ENCODE data around the gene OR6J1. TPM values are rescaled to one million over a fixed set of nuclear protein-coding genes. Genes with fewer than 3 reads are reported as not detected.

OR6J1 gene
- total RNA-seq, 4 donors from 2014 or later = not detected

DNA sequence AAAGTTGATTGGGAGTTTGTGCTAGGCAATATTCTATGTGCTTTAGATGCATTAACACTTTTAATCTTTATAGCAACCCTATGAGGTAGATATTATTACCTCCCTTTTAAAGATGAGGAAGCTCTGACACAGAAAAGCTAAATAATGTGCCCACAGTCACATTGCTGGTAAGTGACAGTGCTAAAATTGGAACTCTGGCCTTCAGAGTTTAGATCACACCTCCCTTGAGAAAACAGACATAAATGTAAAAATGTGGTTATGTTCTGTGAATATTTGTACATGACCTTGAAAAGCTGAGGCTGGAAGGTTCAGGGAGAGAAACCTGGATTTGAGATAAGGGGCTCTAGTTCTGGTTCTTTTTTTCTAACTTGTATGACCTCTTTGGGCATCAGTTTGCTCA, 44.1 kb downstream of the OR6J1 start:
- Histone ChIP-seq H3K36me3 (peaks cover 31 to 32% of the 10 kb centered on the region in 2 donors), H3K9me3 (no peaks in the 10 kb centered on the region), H3K27ac (no peak overlapping the region), H3K4me3 (replicated peaks in 1 of 3) (no peak overlapping the region), H3K4me1 (peaks cover 11 to 19% of the 10 kb centered on the region in 2 donors), H3K27me3 (no peaks in the 10 kb centered on the region)
- DNase-seq = no peak
- no peak for TF ChIP-seq POLR2A (IDR thresholded peaks at IDR 0.05)
- TF ChIP-seq, protein P1, sequence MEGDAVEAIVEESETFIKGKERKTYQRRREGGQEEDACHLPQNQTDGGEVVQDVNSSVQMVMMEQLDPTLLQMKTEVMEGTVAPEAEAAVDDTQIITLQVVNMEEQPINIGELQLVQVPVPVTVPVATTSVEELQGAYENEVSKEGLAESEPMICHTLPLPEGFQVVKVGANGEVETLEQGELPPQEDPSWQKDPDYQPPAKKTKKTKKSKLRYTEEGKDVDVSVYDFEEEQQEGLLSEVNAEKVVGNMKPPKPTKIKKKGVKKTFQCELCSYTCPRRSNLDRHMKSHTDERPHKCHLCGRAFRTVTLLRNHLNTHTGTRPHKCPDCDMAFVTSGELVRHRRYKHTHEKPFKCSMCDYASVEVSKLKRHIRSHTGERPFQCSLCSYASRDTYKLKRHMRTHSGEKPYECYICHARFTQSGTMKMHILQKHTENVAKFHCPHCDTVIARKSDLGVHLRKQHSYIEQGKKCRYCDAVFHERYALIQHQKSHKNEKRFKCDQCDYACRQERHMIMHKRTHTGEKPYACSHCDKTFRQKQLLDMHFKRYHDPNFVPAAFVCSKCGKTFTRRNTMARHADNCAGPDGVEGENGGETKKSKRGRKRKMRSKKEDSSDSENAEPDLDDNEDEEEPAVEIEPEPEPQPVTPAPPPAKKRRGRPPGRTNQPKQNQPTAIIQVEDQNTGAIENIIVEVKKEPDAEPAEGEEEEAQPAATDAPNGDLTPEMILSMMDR (IDR thresholded peaks at IDR 0.05) = no peak
- intact Hi-C loops (cut with DNase I) = no loop called here

DNA sequence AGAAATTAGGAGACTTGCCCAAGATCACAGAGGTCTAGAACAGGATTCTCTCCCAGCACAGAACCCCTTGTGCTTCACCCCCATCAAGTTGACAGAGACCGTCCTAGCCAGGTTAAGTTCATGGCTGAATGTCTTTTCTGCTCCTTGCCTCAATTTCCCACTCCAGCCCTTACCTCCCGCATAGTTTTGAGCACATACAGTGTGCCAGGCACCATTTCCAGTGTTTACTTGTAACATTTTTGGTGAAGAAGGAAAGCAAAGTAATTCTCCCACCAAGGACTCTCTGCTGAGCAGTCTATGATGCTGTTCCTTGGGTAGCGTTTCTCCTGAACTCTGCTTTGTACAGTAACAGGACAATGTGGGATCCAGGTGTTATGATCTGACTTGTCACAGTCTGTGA, 44.8 kb downstream of the OR6J1 start:
- Histone ChIP-seq H3K4me3 (replicated peaks in 1 of 3) (peak overlapping the region in 2 of 3 donors; percentile 86 to 91), H3K27me3 (no peaks in the 10 kb centered on the region), H3K9me3 (no peaks in the 10 kb centered on the region), H3K4me1 (peaks cover 11 to 19% of the 10 kb centered on the region in 2 donors), H3K27ac (peak overlapping the region; percentile 91 to 94 (median 93)), H3K36me3 (peaks cover 24 to 26% of the 10 kb centered on the region in 2 donors)
- intact Hi-C loops (cut with DNase I) = no loop called here
- WGBS, 2 donors = 72 to 97% methylated on average over 3 of the region's 3 CpGs
- TF ChIP-seq, protein P1 (IDR thresholded peaks at IDR 0.05) = no peak
- no peak for TF ChIP-seq POLR2A (IDR thresholded peaks at IDR 0.05)
- no peak for DNase-seq

DNA sequence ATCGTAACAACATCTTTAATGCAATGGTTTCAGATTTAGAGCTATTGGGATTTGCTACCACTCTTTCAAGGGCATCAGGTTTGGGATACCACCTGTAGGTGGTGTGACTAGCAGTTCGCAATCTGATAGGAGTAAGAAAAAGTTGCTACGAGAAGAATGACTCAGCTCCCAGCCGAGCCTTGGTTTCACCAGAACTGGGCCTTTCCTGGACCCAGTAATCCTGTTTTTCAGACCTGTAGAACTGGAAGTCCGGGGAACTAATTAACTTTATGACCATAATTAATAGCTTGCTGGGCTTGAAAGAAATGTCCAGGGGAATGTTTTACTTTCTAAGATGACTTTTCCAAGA, 45.3 kb downstream of the OR6J1 start:
- intact Hi-C loops (cut with DNase I) = no loop called here
- peak overlapping the region; percentile 91 to 94 (median 93) for H3K27ac ChIP-seq
- peak overlapping the region; percentile 52 to 91 (median 86) for H3K4me3 ChIP-seq (replicated peaks in 1 of 3)
- H3K4me1 ChIP-seq = peaks cover 11 to 19% of the 10 kb centered on the region in 2 donors
- H3K36me3 ChIP-seq = peaks cover 21 to 22% of the 10 kb centered on the region in 2 donors
- TF ChIP-seq, protein P1 (IDR thresholded peaks at IDR 0.05) = peak in 4 of 6 experiments; percentile 29 to 42 (median 36)
- TF ChIP-seq POLR2A (IDR thresholded peaks at IDR 0.05) = no peak
- peak; percentile 57 to 71 for DNase-seq
- 4% methylated on average over 5 of the region's 5 CpGs for WGBS, 2 donors
- H3K27me3 ChIP-seq = no peaks in the 10 kb centered on the region
- no peaks in the 10 kb centered on the region for H3K9me3 ChIP-seq

DNA sequence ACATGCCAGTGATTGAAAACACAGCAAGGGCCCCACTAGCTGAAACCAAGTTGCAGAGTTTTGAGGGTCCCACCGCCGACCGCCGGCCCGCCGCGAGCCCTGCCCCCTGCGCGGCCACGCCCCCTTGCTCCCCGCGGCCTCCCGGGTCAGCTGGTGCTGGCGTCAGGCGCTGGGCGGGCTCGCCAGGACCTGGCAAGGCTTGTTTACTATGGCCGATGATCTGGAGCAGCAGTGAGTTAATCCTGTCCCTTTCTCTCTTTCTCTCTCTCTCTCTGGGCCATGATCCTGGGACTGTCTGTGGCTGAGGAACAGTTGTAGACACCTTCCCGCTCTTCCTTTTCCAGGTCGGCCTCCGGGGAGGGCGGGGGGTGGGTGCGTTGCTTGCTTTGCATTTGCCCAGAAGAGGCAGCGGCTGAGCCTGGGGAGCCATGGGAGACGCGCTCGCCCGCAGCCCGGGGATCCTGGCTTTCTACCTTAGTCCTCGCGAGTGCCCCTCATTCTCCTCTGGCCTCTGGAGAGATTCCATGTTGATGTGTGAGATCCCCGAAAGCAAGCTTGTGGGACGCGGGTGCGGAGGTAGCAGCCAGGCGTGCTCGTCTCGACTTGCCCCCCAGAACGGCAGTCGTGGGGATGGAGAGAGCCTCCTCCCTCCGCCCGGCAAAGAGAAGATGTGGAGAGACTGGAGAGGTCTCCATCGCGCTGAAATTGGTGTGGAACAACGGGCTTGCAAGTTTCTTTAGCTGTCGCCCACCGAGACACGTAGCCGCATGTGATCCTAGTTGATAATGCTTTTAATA, 45.9 kb downstream of the OR6J1 start, which contains the start of gene ABHD4:
TSS of gene ABHD4 (plus strand) at position 202 of the 797 bp plus-strand sequence. CDS start at position 209, 7 bp downstream.
- DNase-seq = peak; percentile 87 to 89
- H3K4me1 ChIP-seq = peaks cover 11 to 19% of the 10 kb centered on the region in 2 donors
- H3K4me3 ChIP-seq (replicated peaks in 1 of 3) = peak within 1 kb of the TSS; percentile 52 to 91 (median 86)
- intact Hi-C loops (cut with DNase I) = no loop called here
- peak within 1 kb of the TSS; percentile 91 to 94 (median 93) for H3K27ac ChIP-seq
- no peaks in the 10 kb centered on the region for H3K9me3 ChIP-seq
- peak; percentile 81 to 97 for TF ChIP-seq POLR2A (IDR thresholded peaks at IDR 0.05)
- TF ChIP-seq, protein P1 (IDR thresholded peaks at IDR 0.05) = peak in 1 of 6 experiments; percentile 10
- 0 to 1% methylated on average over 20 to 39 of the region's 49 CpGs for WGBS, 2 donors
- peaks cover 15 to 17% of the 10 kb centered on the region in 2 donors for H3K36me3 ChIP-seq
- H3K27me3 ChIP-seq = no peaks in the 10 kb centered on the region

DNA sequence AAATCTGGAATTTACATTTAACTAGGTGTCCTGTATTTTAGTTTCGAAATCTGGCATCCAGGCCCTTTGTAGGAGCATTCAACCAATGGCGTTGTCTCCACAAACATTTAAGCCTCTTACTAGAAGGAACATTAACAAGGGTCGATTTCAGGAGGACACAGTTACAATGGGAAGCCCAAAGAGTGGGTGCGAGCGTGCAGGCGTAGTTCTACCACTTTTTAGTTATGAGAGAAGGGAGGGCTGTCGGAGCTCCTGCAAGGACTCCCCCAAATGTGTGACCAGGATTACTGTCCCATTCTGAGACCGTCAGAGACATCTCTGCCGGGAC, 46.4 kb downstream of the OR6J1 start:
- Histone ChIP-seq H3K4me1 (peaks cover 11 to 19% of the 10 kb centered on the region in 2 donors), H3K36me3 (peaks cover 11 to 13% of the 10 kb centered on the region in 2 donors)
- WGBS, 2 donors = 10 to 14% methylated on average over 9 of the region's 9 CpGs

More for the DNA sequence above, 46.4 kb downstream of the OR6J1 start:
- Histone ChIP-seq H3K27me3 (no peaks in the 10 kb centered on the region), H3K9me3 (no peaks in the 10 kb centered on the region), H3K27ac (peak overlapping the region; percentile 91 to 94 (median 93)), H3K4me3 (replicated peaks in 1 of 3) (peak overlapping the region; percentile 52 to 91 (median 86))
- no peak for DNase-seq
- TF ChIP-seq POLR2A (IDR thresholded peaks at IDR 0.05) = no peak
- TF ChIP-seq, protein P1 (IDR thresholded peaks at IDR 0.05) = no peak
- intact Hi-C loops (cut with DNase I) = no loop called here

Data from thyroid gland (tissue), 4 donors.